ENCODE measurements around the gene KIFBP. TPM values are rescaled to one million over a fixed set of nuclear protein-coding genes. Genes with fewer than 3 reads are reported as not detected.

The KIFBP gene
- total and polyA plus RNA-seq, 9 of the 15 experiments (the other 6 are each of a cell fraction or from before 2014, with no cell fraction given) = 5.6 to 23.2 (median 14.8) TPM

GRCh38 chr10:68959695-68960527, 28.7 kb upstream of the KIFBP start (continued):
- TF ChIP-seq RBFOX2 (IDR thresholded peaks at IDR 0.05; ENCODE audit: low read depth, low read length) = peak; percentile 51; the same call in 1 of the 2 replicates
- no peak; the same call in 1 of the 2 replicates for TF ChIP-seq NCOR1 (IDR thresholded peaks at IDR 0.05)
- TF ChIP-seq NFE2L1 (tag; IDR thresholded peaks at IDR 0.05; ENCODE audit: borderline replicate concordance, low read depth) = no peak
- no peak for TF ChIP-seq SP2 (IDR thresholded peaks at IDR 0.05; ENCODE audit: extremely low read depth, low read depth, low read length, poor library complexity, severe bottlenecking)
- no peak for TF ChIP-seq HDAC1 (IDR thresholded peaks at IDR 0.05)
- no peak for TF ChIP-seq CHCHD3 (CRISPR knock-in tag; IDR thresholded peaks at IDR 0.05)
- TF ChIP-seq MAFK (IDR thresholded peaks at IDR 0.05; ENCODE audit: low read length) = peak; percentile 89
- no peak for TF ChIP-seq BDP1 (IDR thresholded peaks at IDR 0.05; ENCODE audit: insufficient read depth, insufficient read length)
- no peak for TF ChIP-seq RFX7 (CRISPR knock-in tag; IDR thresholded peaks at IDR 0.05)
- TF ChIP-seq SMARCA4 (IDR thresholded peaks at IDR 0.05) = peak; percentile 52; the same call in 1 of the 2 replicates
- no peak for TF ChIP-seq USF1 (CRISPR knock-in tag; IDR thresholded peaks at IDR 0.05)
- no peak for TF ChIP-seq ZNF165 (CRISPR knock-in tag; IDR thresholded peaks at IDR 0.05; ENCODE audit: borderline replicate concordance)
- TF ChIP-seq, protein P1, sequence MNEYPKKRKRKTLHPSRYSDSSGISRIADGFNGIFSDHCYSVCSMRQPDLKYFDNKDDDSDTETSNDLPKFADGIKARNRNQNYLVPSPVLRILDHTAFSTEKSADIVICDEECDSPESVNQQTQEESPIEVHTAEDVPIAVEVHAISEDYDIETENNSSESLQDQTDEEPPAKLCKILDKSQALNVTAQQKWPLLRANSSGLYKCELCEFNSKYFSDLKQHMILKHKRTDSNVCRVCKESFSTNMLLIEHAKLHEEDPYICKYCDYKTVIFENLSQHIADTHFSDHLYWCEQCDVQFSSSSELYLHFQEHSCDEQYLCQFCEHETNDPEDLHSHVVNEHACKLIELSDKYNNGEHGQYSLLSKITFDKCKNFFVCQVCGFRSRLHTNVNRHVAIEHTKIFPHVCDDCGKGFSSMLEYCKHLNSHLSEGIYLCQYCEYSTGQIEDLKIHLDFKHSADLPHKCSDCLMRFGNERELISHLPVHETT (CRISPR knock-in tag; conservative IDR thresholded peaks at IDR 0.05 in 1 of 2, IDR thresholded peaks at IDR 0.05 in 1 of 2) = no peak
- TF ChIP-seq BCLAF1 (IDR thresholded peaks at IDR 0.05; ENCODE audit: borderline replicate concordance in 1 of 2, control insufficient read depth in 1 of 2, low read depth in 2 of 2, low read length in 1 of 2) = peak in 1 of 2 experiments; percentile 52; a peak in 1 of 4 replicates

Measured in K562 (cell line).